Right lobe of liver (tissue), 6 donors: ENCODE results near the gene PDP2. TPM values are rescaled to one million over a fixed set of nuclear protein-coding genes. Genes with fewer than 3 reads are reported as not detected.

Source experiments
- ATAC-seq, 4 donors: fragments of 200-7000 bp; cut with Tn5 transposase; one replicate each; pipeline ENCODE4 v1.9.1; 2020; ENCODE audit warnings: mild to moderate bottlenecking in 4 of 4, moderate library complexity in 4 of 4
- DNase-seq, 3 donors: peaks; one replicate each; pipeline ENCODE4 v3.0.0-alpha.2; 2020
- H3K27ac ChIP-seq, 3 donors: fragments of 200-600 bp; one replicate each; pipeline ENCODE4 v1.8.0; 2022
- H3K27me3 ChIP-seq, 2 donors: fragments of 200-600 bp; one replicate each; pipeline ENCODE4 v1.8.0; 2022
- H3K36me3 ChIP-seq, 4 donors: fragments of 200-600 bp; sonication (generic) in 1 of 4; one replicate each; pipeline versions ENCODE4 v1.5.1 to v1.8.0; 2017 to 2022; ENCODE audit warnings: control low read depth in 1 of 4
- H3K4me1 ChIP-seq, 4 donors: fragments of 200-600 bp; sonication (generic) in 1 of 4; one replicate each; pipeline versions ENCODE4 v1.5.1 to v1.8.0; 2017 to 2022; ENCODE audit warnings: control low read depth in 1 of 4
- H3K4me3 ChIP-seq, 3 donors: fragments of 200-600 bp; one replicate each; pipeline ENCODE4 v1.8.0; 2022
- H3K9me3 ChIP-seq, 4 donors: fragments of 200-600 bp; sonication (generic) in 1 of 4; one replicate each; pipeline versions ENCODE4 v1.5.1 to v1.8.0; 2017 to 2022; ENCODE audit warnings: control low read depth in 1 of 4
- CTCF ChIP-seq, 4 donors: fragments of 200-600 bp in 3 of 4; fragments of 450-650 bp in 1 of 4; IDR thresholded peaks; one replicate each; pipeline versions ENCODE4 v1.5.1 to v1.8.0; 2016 to 2022; ENCODE audit warnings: antibody characterized with exemption in 4 of 4, mild to moderate bottlenecking in 2 of 4
- POLR2A ChIP-seq: fragments of 450-650 bp; IDR thresholded peaks from one replicate; pipeline ENCODE4 v1.6.1; 2017; ENCODE audit warnings: antibody characterized with exemption, mild to moderate bottlenecking
- whole genome bisulfite sequencing: methylation state at CpG from one replicate; pipeline ENCODE4 v1.1.6; 2018; ENCODE audit warnings: low coverage, low lambda C conversion rate; ENCODE audit not compliant: insufficient coverage; ENCODE audit errors: missing lambda C conversion rate; 5-methylcytosine and 5-hydroxymethylcytosine counted together
- intact Hi-C, 2 donors: fragments of 100-400 bp; cut with DNase I; formaldehyde crosslinking; loops; one replicate each; pipeline versions ENCODE4 v1.11.2 to v1.14.1; 2022
- total RNA-seq, 6 experiments: library from RNA; depleted of rRNA in 2 of 6; stranded (reverse); fragments of >200 nt in 2 of 6; fragmentation: NEBNext Ultra II Directional in 3 of 6; extraction: Animal tissue kit (Norgen Biotek cat#: 25700) in 3 of 6; gene quantifications; one replicate each; pipeline versions ENCODE4 v1.1.0 to v1.2.4, GENCODE V29; 2016 to 2023
- donor health status: DM: no; HTN: yes; CAD: no.
- donor health status: DM: no; HTN: no; CAD: no.
- donor health status: DM: no; HTN: no; CAD: no.
- donor health status: DM: no; HTN: yes; CAD: no.
- donor health status: DM: no; HTN: yes; CAD: no.

Gene PDP2
- total RNA-seq, 6 experiments from 2014 or later = 5.1 to 15.5 (median 10.8) TPM

DNA sequence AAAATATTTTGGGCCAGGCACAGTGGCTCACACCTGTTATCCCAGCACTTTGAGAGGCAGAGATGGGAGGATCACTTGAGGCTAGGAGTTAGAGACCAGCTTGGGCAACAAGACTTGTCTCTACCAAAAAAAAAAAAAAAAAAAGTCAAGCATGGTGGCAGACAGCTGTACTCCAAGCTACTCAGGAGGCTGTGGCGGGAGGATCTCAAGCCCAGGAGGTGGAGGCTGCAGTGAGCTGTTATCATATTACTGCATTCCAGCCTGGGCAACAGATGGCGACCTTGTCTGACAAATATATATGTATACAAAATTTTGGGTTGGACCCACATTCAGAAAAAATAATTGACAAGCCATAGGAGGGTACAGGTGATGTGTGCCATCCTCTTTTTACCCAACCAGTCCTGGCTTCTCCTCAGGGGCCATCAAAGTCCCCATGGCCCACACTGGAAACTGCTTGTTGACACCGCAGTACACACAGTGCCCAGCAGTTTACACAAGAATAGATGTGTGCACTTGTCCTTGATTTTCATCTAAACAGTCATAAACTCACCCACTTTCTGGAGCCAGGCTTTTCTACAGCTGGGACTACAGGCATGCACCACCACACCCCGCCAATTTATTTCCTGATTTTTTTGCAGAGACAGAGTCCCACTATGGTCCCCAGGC, 56.7 kb downstream of the PDP2 start:
- peak overlapping the region; percentile 94 to 100 (median 98) for H3K4me3 ChIP-seq
- no peaks in the 10 kb centered on the region for H3K27me3 ChIP-seq
- peaks cover 9 to 42% (median 25%) of the 10 kb centered on the region in 4 donors for H3K36me3 ChIP-seq
- H3K9me3 ChIP-seq = no peaks in the 10 kb centered on the region
- TF ChIP-seq CTCF (IDR thresholded peaks at IDR 0.05) = no peak
- no peak for TF ChIP-seq POLR2A
- H3K4me1 ChIP-seq = peaks cover 0 to 43% (median 19%) of the 10 kb centered on the region in 4 donors
- ATAC-seq (peak in 2 of 4 donors; percentile 3 to 14), DNase-seq (no peak)
- peak overlapping the region; percentile 95 to 99 (median 96) for H3K27ac ChIP-seq
- intact Hi-C loops = no loop called here
- 69% methylated on average over 4 of the region's 4 CpGs for WGBS

DNA sequence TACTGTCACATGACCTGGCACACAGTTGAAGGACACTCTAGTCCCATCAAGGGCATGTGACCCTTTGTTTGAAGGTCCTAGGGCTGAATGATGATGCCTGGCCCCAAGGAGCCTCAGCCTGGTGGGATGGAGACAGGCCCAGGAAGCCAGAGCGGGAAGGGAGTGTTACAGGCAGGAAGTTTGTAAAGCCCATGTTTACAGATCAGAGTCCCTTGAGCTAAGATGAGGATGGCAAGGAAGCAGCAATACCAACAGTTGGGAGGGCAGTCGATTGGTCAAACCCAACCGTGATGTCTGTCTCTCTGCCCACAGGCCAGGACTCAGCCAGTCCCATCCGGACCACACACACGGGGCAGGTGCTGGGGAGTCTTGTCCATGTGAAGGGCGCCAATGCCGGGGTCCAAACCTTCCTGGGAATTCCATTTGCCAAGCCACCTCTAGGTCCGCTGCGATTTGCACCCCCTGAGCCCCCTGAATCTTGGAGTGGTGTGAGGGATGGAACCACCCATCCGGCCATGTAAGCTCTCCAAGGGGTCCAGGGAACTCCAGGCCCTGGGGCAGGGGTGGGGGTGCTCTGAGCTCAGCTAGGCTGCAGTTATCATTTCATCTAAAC, 57.5 kb downstream of the PDP2 start:
- H3K4me1 ChIP-seq = peaks cover 0 to 39% (median 19%) of the 10 kb centered on the region in 4 donors
- 44% methylated on average over 5 of the region's 10 CpGs for WGBS
- peak in 1 of 3 donors; percentile 48 for DNase-seq
- H3K4me3 ChIP-seq = peak overlapping the region in 2 of 3 donors; percentile 98 to 100
- H3K27me3 ChIP-seq = no peaks in the 10 kb centered on the region
- peaks cover 9 to 50% (median 29%) of the 10 kb centered on the region in 4 donors for H3K36me3 ChIP-seq
- TF ChIP-seq POLR2A (no peak), CTCF (IDR thresholded peaks at IDR 0.05) (no peak)
- intact Hi-C loops = no loop called here
- H3K27ac ChIP-seq = peak overlapping the region; percentile 95 to 99 (median 96)
- ATAC-seq = peak in 1 of 4 donors; percentile 2
- no peaks in the 10 kb centered on the region for H3K9me3 ChIP-seq

DNA sequence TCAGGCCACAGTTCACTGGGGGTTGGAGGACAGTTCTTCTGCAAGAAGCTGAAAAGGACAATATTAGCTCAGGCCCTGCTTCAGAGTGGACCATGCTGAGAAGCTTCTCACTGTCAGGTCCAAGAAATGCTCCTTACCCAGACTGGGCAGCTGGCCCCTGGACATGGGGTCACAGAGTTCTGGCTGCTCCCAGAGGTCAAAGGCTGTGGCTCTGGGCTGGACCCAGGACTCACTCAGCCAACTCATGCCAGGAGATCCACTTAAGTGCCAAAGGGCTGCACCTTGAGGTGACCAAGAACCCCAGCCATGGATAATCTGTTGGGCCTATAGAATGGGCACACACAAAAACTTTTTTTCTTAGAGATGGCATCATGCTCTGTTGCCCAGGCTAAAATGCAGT, 59.1 kb downstream of the PDP2 start:
- DNase-seq (peak in 2 of 3 donors; percentile 79 to 84), ATAC-seq (peak in 3 of 4 donors; percentile 16 to 23 (median 21))
- H3K36me3 ChIP-seq = peaks cover 9 to 58% (median 39%) of the 10 kb centered on the region in 4 donors
- TF ChIP-seq CTCF (IDR thresholded peaks at IDR 0.05) (no peak), POLR2A (no peak)
- peak overlapping the region in 2 of 3 donors; percentile 26 to 52 for H3K27ac ChIP-seq
- no peaks in the 10 kb centered on the region for H3K27me3 ChIP-seq
- no peaks in the 10 kb centered on the region for H3K9me3 ChIP-seq
- intact Hi-C loops = no loop called here
- peaks cover 0 to 31% (median 15%) of the 10 kb centered on the region in 4 donors for H3K4me1 ChIP-seq
- H3K4me3 ChIP-seq = no peak overlapping the region

GRCh38 chr16:66940236-66940635, 59.9 kb downstream of the PDP2 start:
- intact Hi-C loops = loop anchor here in 1 of 2 donors (5.0 kb wide), 1 partner anchor 43 kb away; no protein-coding TSS in a partner anchor
- Histone ChIP-seq H3K36me3 (peaks cover 9 to 58% (median 39%) of the 10 kb centered on the region in 4 donors), H3K4me3 (no peak overlapping the region), H3K4me1 (peaks cover 0 to 31% (median 15%) of the 10 kb centered on the region in 4 donors), H3K27ac (no peak overlapping the region), H3K9me3 (no peaks in the 10 kb centered on the region), H3K27me3 (no peaks in the 10 kb centered on the region)
- no peak for ATAC-seq
- TF ChIP-seq POLR2A = no peak
- TF ChIP-seq CTCF (IDR thresholded peaks at IDR 0.05) = no peak
- no CpG with 5 or more reads among the region's 16 CpGs for WGBS
- DNase-seq = peak in 1 of 3 donors; percentile 43

Other genes starting within 250 kb of the PDP2 start
- gene CMTM4, start 183.8 kb upstream of the PDP2 start, total RNA-seq = 10 to 100 TPM in 2 of 6 experiments, 1 to 10 TPM in 4; 5.1 to 14.8 (median 8.0) TPM
- gene DYNC1LI2, start 128.9 kb upstream of the PDP2 start, total RNA-seq = 10 to 100 TPM; 30.5 to 44.1 (median 37.9) TPM
- gene TERB1, start 78.9 kb upstream of the PDP2 start, total RNA-seq = not detected
- 10 to 100 TPM; 16.4 to 22.7 (median 20.2) TPM for gene NAE1, start 49.5 kb upstream of the PDP2 start, total RNA-seq
- not detected for gene CA7, start 36.1 kb upstream of the PDP2 start, total RNA-seq
- gene CDH16, start 38.4 kb downstream of the PDP2 start, total RNA-seq = under 1 TPM in 4 of 6 experiments, not detected in 2; 0.07 to 0.47 (median 0.22) TPM
- gene RRAD, start 45.0 kb downstream of the PDP2 start, total RNA-seq = 1 to 10 TPM in 3 of 6 experiments, under 1 TPM in 2, not detected in 1; 0.51 to 7.7 (median 3.0) TPM
- 100 to 1,000 TPM in 2 of 6 experiments, 10 to 100 TPM in 4; 40.6 to 111 (median 47.4) TPM for gene CIAO2B, start 53.9 kb downstream of the PDP2 start, total RNA-seq
- gene CES2, start 55.0 kb downstream of the PDP2 start, total RNA-seq = 100 to 1,000 TPM; 226 to 357 (median 263) TPM
- 10 to 100 TPM; 19.1 to 82.4 (median 35.9) TPM for gene CES3, start 80.8 kb downstream of the PDP2 start, total RNA-seq
- gene CES4A, start 108.1 kb downstream of the PDP2 start, total RNA-seq = 10 to 100 TPM in 4 of 6 experiments, 1 to 10 TPM in 2; 5.2 to 54.7 (median 15.3) TPM
- gene CBFB, start 148.6 kb downstream of the PDP2 start, total RNA-seq = 10 to 100 TPM in 5 of 6 experiments, 1 to 10 TPM in 1; 7.9 to 23.3 (median 18.9) TPM
- 10 to 100 TPM; 22.3 to 45.1 (median 32.4) TPM for gene PHAF1, start 229.4 kb downstream of the PDP2 start, total RNA-seq